Measurements from ENCODE around the gene LGALS8. TPM values are rescaled to one million over a fixed set of nuclear protein-coding genes. Genes with fewer than 3 reads are reported as not detected.
"Not testable (repeated sequence)": the region's sequence is repeated elsewhere in the genome, so short reads cannot be mapped to it uniquely, and the experiment has no call there.

Gene LGALS8
- total RNA-seq, 1 donor from 2014 or later = 132 TPM

GRCh38 chr1:236543065-236543669 lies 19.4 kb downstream of the LGALS8 start:
- no peak for DNase-seq

- DNase-seq = no peak
These were observed 21.9 kb downstream of the LGALS8 start for GRCh38 chr1:236545621-236546169.

- no peak for DNase-seq
These were observed 24.7 kb downstream of the LGALS8 start for GRCh38 chr1:236548452-236548851.

DNA sequence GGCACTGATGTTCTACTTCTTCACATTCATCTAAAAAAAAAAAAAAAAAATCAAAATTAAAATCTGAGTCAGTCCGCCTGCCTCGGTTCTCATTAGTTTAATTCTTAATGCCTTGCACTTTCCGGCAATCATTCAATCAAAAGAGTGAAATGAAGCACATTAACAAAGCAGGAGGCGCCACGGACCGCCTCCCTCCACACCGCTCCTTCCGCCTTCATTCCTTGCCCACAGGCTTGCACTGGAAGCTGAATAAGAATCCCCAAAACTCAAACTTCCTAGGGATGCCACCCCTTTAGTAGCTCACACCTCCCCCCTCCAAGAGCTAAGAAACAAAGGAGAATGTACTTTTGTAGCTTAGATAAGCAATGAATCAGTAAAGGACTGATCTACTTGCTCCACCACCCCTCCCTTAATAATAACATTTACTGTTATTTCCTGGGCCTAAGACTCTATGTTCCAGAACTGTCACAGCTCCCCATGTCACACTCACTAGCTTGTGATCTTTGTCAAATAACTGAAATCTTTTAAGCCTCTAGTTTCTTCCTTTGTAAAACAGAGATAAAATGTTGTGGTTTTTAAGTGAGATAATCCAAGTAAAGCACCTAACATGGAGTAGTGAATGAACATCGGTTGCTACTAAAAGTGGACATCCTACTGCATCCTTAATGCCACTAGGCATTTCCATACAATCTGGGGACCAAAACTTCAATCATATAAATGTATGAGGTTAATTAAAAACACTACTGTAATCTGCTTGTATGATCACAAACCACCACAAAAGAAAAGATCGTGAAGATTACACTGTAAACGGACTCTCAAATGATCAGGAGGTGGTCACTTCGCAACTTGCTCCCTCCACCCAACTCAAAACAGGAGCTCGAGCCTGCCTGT lies 27.4 kb downstream of the LGALS8 start:
- no peak for DNase-seq

DNA sequence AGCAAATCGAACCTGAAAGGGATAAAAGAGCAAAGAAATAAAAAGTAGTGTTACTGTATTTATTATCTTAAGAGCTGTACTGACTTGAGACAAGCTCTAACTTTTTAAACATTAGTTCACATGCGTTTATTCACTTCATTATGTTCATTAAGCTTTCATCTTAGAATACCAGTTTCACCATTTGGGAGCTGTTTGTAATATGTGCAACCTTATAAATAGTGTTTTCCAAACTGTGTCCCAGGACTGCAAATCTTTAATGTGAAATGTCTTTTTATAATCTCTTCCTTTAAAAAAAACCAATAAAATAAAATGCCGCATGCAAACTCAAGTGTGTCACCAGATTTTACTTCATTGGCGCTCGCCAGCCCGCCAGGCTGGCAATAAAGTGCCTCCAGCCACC lies 28.3 kb downstream of the LGALS8 start:
- DNase-seq = no peak

DNA sequence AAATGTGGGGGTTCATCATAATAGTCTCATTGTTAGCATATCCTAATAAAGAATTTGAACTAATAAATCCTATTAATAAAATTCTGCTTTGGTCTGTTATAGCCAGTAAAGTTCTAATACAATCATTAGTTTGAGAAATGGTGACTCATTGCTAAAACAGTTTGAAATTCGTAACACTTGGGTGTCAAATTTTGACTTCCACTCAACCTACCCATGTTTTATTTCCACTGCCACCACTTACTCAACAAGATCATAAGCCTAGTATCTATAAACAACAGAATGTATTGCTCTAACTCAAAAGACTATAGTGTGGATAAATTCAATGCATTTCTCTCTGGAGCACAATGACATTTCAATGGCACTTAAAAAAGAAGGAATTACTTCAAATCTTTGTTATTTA lies 29.1 kb downstream of the LGALS8 start:
- no peak for DNase-seq

- DNase-seq = no peak
These were observed 29.6 kb downstream of the LGALS8 start for GRCh38 chr1:236553370-236553769.

DNA sequence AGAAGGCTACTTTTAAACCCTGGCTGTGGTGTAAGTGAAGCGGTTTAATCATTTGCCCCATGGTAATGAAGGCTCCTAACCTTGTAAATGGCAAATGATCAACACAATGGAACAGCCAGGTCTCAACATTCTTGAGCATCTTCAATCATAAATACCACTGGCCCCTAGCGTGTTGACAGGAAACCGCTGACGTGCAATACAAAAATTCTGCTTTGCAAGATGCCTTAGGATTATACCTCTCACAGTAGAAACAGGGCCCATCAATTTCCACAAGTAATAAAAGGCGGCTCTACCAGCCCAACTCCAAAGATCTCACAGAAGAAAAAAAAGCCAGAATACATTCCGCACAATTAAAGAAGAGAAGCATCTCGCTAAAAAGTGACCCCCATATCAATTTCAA lies 32.8 kb downstream of the LGALS8 start:
- DNase-seq = no peak

GRCh38 chr1:236558081-236558480 lies 34.3 kb downstream of the LGALS8 start:
- no peak for DNase-seq

DNA sequence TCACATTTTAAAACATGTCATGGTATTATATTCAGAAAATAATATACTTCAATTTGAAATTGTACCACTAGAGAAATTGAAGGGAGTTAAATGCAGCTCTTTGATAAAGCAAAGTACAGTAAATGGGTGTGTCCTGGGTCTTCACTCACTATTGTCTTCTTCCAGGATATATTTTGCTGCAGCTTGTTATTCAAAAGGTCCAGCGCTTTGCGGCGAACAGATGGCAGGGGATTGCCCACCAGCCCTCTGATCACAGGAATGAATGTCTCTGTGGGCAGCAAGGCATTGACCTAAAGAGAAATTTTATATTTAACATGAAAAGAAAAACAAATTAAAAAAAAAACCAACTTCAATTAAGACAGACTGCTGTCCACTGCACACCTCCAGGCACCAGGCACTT lies 35.1 kb downstream of the LGALS8 start:
- DNase-seq = no peak

DNA sequence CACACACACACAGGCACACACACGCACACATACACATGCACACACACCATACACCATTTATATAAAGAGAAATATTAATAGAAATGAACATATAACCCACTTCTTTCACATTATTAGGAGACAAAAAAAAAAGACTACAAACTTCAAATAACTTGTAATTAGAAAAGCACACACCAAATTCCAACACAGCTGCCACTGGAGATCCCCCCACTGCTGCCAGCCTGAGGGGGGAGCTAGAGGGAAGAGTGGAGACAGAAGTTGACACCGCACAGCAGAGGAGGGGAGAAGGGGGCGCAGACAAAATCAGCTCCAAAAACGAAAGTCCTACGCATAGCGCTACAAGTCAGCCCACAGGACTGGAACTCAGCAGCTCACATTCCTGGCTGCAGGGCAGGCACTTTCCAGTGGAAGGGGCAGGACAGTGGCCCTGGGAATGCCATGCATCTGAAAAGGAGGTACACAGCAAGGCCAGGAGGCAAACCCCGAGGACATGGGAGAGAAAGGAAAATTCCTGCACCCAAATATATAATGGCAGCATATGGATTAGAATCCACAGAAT lies 36.5 kb downstream of the LGALS8 start:
- no peak for DNase-seq

- no peak for DNase-seq
These were observed 38.2 kb downstream of the LGALS8 start for GRCh38 chr1:236561976-236562375.

- no peak for DNase-seq
These were observed 41.7 kb downstream of the LGALS8 start for GRCh38 chr1:236565530-236565929.

GRCh38 chr1:236568285-236568894 lies 44.6 kb downstream of the LGALS8 start:
- no peak for DNase-seq

GRCh38 chr1:236575523-236575922 lies 51.7 kb downstream of the LGALS8 start:
- DNase-seq = no peak

GRCh38 chr1:236576004-236576403 lies 52.2 kb downstream of the LGALS8 start:
- no peak for DNase-seq

DNA sequence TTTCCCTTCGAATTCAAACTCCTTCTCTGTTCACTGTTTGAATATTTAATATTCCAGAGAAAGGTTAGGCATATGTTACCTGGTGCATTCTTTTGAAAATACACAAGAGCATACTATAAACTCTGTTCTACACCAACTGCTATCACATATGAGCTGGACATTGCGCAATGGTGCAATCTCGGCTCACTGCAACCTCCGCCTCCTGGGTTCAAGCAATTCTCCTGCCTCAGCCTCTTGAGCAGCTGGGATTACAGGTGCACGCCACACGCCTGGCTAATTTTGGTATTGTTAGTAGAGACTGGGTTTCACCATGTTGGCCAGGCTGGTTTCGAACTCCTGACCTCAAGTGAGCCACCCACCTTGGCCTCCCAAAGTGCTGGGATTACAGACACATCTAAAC lies 53.3 kb downstream of the LGALS8 start:
- not testable (repeated sequence) for DNase-seq

DNA sequence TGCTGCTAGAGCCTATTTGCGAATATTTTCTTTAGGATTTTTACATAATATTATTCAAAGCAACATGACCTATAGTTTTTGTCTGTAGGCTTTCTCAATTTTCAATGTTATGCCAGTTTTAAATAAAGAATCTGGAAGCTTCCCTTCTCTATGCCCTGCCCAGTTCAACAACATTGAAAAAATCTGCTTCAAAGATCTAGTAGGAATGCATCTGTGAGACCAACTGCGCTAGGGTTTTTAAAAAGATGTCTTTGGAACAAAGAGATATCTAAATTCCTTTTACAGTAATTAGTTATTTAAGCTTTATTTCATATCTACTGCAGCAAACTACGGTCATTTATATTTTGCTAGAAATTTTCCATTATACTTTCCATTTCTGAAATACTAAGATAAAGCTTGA lies 54.9 kb downstream of the LGALS8 start:
- no peak for DNase-seq

DNA sequence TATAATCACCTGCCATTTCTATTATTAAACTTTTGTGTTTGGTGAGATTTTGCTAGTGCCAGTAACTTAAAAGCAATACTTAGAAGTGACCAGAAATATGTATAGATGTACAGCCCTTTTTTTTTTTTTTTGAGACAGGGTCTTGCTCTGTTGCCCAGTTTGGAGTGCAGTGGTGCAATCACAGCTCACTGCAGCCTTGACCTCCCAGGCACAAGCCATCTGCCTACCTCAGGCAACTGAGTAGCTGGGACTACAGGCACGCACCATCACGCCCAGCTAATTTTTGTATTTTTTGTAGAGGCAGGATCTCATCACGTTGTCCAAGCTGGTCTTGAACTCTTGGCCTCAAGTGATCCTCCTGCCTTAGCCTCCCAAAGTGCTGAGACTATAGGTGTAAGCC lies 56.6 kb downstream of the LGALS8 start:
- not testable (repeated sequence) for DNase-seq

DNA sequence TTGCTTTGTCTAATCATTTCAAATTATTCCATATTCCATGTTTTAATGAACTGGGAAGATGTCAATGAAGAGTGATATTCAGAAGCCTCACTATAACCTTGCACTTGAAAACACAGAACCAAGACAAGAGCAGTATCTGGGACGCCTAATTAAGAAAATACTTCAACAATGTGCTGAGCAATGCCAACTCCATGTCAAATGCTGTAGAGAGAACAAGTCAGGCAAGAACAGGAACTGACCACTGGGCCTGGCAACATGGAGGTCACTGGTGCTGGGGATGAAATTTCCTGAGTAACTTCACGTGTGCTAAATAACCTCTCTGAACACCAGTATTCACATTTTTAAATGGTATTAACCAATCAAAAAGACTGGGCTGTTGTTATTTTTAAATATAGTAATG lies 57.7 kb downstream of the LGALS8 start:
- DNase-seq = no peak

DNA sequence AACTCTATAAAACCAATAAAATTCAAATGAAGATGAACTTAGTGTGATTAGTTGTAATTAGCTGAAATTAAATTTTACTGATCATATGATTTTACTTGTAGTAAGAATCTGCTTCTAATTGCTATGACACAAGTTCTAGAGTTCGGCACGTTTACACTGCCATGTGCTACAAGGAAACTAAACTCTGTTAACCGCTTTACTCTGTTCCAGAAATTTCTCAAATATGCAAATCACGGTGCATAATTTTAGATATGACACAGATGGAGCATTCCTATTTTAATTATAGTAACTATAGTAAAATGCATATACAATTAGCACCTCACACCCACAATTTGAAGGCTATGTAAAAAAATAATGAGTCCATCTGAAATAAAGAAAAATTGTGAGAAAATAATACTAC lies 65.7 kb downstream of the LGALS8 start:
- no peak for DNase-seq

- DNase-seq = no peak
These were observed 66.9 kb downstream of the LGALS8 start for GRCh38 chr1:236590553-236591150.

GRCh38 chr1:236602171-236602570 lies 78.4 kb downstream of the LGALS8 start:
- no peak for DNase-seq
